Smooth muscle cell of bladder (primary cell): ENCODE data around the gene TK1. TPM values are rescaled to one million over a fixed set of nuclear protein-coding genes. Genes with fewer than 3 reads are reported as not detected.

Experiments
- total RNA-seq: library from RNA; depleted of rRNA; stranded (reverse); fragments of >200 nt; gene quantifications from 2 replicates; pipeline ENCODE4 v1.2.3, GENCODE V29; 2014

TK1 gene, protein sequence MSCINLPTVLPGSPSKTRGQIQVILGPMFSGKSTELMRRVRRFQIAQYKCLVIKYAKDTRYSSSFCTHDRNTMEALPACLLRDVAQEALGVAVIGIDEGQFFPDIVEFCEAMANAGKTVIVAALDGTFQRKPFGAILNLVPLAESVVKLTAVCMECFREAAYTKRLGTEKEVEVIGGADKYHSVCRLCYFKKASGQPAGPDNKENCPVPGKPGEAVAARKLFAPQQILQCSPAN
- total RNA-seq: 25.8 and 33.8 TPM in 2 replicates

DNA sequence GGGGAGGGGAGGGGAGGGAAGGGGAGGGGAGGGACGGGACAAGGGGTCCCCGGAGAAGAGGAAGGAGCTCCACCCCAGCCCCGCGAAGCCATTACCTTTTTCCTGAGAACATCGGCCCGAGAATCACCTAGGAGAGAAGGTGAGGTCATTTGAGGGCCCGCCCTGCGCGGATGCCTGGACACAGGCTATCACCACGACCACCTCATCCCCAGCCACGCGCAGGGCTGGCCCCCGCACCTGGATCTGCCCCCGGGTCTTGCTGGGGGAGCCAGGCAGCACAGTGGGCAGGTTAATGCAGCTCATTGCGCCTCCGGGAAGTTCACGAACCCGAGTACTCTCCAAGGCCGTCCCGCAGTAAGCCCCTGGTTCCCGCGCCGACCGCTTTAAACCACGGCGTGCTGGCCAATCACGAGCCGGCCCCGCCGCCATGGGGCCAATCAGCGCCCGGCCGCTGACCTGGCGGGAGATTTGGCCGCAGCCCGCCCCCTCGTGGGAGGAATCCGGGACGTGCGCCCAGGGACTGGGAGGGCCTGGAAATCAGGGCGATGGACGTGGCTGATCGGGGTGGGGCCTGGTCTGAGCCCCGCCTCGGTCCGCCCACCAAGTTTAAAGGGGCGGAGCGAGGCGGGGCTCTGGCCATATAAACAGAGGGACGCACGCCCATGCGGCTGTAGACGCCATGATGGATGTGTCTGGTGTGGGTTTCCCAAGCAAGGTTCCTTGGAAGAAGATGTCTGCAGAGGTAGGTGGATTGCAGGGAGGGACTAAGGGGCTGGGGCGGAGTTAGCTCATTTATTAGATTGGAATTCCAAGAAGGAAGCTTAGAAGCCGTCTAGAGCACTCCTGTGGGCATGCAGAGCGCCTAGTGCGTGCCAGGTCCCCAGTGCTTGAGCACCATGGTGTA lies at the start of gene TK1, which contains the start of gene AFMID:
TK1 (minus strand) TSS at position 361 of the 904 bp plus-strand sequence; CDS start at position 303, 58 bp downstream.
AFMID (plus strand) TSS at position 671 of the 904 bp plus-strand sequence; CDS start at position 680, 9 bp downstream.

DNA sequence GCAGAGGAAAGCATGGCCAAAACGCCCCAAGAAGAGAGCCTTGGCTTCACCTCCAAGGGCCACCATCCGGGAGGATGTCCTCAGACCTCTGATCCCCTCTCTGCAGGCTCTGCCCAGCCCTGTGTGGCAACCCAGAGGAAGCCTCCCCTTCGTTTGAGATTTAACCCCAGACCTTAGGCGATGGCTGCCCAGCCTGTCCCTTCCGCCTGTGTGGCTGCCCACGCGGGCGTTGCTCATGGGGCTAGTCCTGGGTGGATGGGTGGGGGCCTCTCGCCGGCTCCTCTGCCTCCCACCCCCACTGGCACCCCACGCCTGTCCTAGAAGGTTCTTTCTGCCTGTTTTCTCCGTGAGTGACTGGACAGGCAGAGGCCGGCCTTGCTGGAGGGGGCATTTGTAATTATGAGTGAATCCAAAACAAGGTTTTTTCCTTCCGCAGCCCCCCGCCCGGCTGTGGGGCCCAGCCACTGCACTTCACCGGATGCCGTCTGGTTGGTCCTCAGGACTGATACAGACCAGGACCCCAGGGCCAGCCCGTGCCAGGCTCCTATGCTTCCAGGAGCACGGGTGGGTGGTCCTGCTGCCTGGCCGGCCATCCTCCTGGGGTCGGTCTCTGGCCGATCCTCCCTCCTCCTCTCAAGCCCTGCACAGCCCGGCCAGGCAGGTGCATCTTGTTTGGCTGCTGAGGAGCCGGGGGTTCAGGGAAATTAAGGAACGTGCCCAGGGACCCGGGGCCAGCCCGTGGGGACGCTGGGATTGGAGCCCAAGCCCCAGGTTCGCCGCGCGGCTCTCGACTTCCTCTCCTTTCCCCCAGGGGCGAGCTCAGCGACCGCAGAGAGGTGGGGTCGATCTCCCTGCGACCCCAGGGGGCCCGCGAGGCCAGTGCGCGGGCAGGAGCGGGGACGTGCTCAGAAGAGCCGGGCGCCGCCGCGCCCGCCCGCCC lies 44.4 kb upstream of the TK1 start, which contains the start of gene TMEM235:
TMEM235 (plus strand) TSS at position 636 of the 940 bp plus-strand sequence. CDS start 393 bp downstream, outside the sequence.

DNA sequence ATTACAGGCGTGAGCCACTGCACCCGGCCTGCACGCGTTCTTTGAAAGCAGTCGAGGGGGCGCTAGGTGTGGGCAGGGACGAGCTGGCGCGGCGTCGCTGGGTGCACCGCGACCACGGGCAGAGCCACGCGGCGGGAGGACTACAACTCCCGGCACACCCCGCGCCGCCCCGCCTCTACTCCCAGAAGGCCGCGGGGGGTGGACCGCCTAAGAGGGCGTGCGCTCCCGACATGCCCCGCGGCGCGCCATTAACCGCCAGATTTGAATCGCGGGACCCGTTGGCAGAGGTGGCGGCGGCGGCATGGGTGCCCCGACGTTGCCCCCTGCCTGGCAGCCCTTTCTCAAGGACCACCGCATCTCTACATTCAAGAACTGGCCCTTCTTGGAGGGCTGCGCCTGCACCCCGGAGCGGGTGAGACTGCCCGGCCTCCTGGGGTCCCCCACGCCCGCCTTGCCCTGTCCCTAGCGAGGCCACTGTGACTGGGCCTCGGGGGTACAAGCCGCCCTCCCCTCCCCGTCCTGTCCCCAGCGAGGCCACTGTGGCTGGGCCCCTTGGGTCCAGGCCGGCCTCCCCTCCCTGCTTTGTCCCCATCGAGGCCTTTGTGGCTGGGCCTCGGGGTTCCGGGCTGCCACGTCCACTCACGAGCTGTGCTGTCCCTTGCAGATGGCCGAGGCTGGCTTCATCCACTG lies 27.3 kb upstream of the TK1 start, which contains the start of gene BIRC5:
BIRC5 (plus strand) TSS at position 238 of the 690 bp plus-strand sequence; CDS start at position 302, 64 bp downstream.

GRCh38 chr17:78168242-78168902 lies 18.5 kb downstream of the TK1 start, which contains the start of gene SYNGR2:
TSS of gene SYNGR2 (plus strand) at chr17:78168581. CDS start at chr17:78168617, 36 bp downstream.

GRCh38 chr17:78130437-78131101 lies 56.3 kb downstream of the TK1 start, which contains the start of gene TMC8:
TSS of gene TMC8 (plus strand) at chr17:78130771. CDS start at chr17:78131589, 818 bp downstream.

GRCh38 chr17:78128551-78129350 lies 58.1 kb downstream of the TK1 start, which contains the start of gene TMC6:
TSS of gene TMC6 (minus strand) at chr17:78128755. CDS start at chr17:78126832, 1,923 bp downstream.

Other genes with a start within 250 kb of the TK1 start
- 3.1 and 3.4 TPM in 2 replicates for gene TNRC6C, start 228.3 kb downstream of the TK1 start, total RNA-seq
- 0.28 and 0.92 TPM in 2 replicates for gene TMC6, start 58.3 kb downstream of the TK1 start, total RNA-seq
- not detected in 2 replicates for gene TMC8, start 56.3 kb downstream of the TK1 start, total RNA-seq
- not detected in 2 replicates for gene C17orf99, start 40.7 kb downstream of the TK1 start, total RNA-seq
- 12.8 and 15.3 TPM in 2 replicates for gene SYNGR2, start 18.5 kb downstream of the TK1 start, total RNA-seq
- gene AFMID, start 310 bp upstream of the TK1 start, total RNA-seq: 19.8 and 32.2 TPM in 2 replicates
- 10.5 and 15.5 TPM in 2 replicates for gene BIRC5, start 27.2 kb upstream of the TK1 start, total RNA-seq
- gene TMEM235, start 44.6 kb upstream of the TK1 start, total RNA-seq: not detected in 2 replicates
- 112 and 138 TPM in 2 replicates for gene SOCS3, start 173.0 kb upstream of the TK1 start, total RNA-seq
- gene PGS1, start 191.6 kb upstream of the TK1 start, total RNA-seq: 29.2 and 32.5 TPM in 2 replicates